Activated CD4-positive, CD25-positive, alpha-beta regulatory T cell treated with anti-CD3 and anti-CD28 coated beads, Interleukin-2, amount 50 U/mL, for 24 hours (primary cell): ENCODE results near the gene COPS3.

Source experiments
- ATAC-seq, 2 donors: fragments of 150-1000 bp; cut with Tn5 transposase; one replicate each; pipeline ENCODE4 v1.10.0; 2021; ENCODE audit warnings: mild to moderate bottlenecking in 1 of 2, moderate library complexity in 1 of 2

COPS3 gene

GRCh38 chr17:17216236-17216635, 64.8 kb downstream of the COPS3 start:
- ATAC-seq: no peak

- ATAC-seq: no peak
Observed at GRCh38 chr17:17215575-17215974, 65.5 kb downstream of the COPS3 start.

- no peak for ATAC-seq
Observed at GRCh38 chr17:17214646-17215436, 66.2 kb downstream of the COPS3 start.

- ATAC-seq: no peak
Observed at GRCh38 chr17:17213775-17214174, 67.3 kb downstream of the COPS3 start.

- no peak for ATAC-seq
Observed at GRCh38 chr17:17207998-17208397, 73.0 kb downstream of the COPS3 start.

- no peak for ATAC-seq
Observed at GRCh38 chr17:17206913-17207335, 74.1 kb downstream of the COPS3 start.

GRCh38 chr17:17206124-17206912, 74.7 kb downstream of the COPS3 start, which contains the start of gene PLD6:
TSS of gene PLD6 (minus strand) at chr17:17206333. CDS start at chr17:17206286, 47 bp downstream.
- peak; percentile 65 to 71 for ATAC-seq

GRCh38 chr17:17205368-17206123, 75.5 kb downstream of the COPS3 start:
- ATAC-seq: peak; percentile 65 to 70

- ATAC-seq: no peak
Observed at GRCh38 chr17:17204635-17205231, 76.3 kb downstream of the COPS3 start.

- ATAC-seq: no peak
Observed at GRCh38 chr17:17204041-17204591, 76.9 kb downstream of the COPS3 start.

GRCh38 chr17:17203173-17203730, 77.8 kb downstream of the COPS3 start:
- ATAC-seq: no peak

GRCh38 chr17:17201907-17202306, 79.1 kb downstream of the COPS3 start:
- ATAC-seq: no peak

GRCh38 chr17:17201271-17201670, 79.8 kb downstream of the COPS3 start:
- no peak for ATAC-seq

- ATAC-seq: no peak
Observed at GRCh38 chr17:17200831-17201230, 80.2 kb downstream of the COPS3 start.

- ATAC-seq: no peak
Observed at GRCh38 chr17:17200311-17200710, 80.7 kb downstream of the COPS3 start.

- no peak for ATAC-seq
Observed at GRCh38 chr17:17198281-17198680, 82.8 kb downstream of the COPS3 start.

GRCh38 chr17:17196776-17197175, 84.3 kb downstream of the COPS3 start:
- no peak for ATAC-seq
